AG10803 (cell line): ENCODE data around the gene ETAA1.
A peak's percentile ranks its signal among the peaks of the same experiment; 100 is the strongest.

Experiments used
- DNase-seq: peaks from one replicate; pipeline ENCODE4 v3.0.0; 2010; ENCODE audit warnings: low read depth
- H3K4me3 ChIP-seq: 2 replicates; pipeline ENCODE4 v1.5.1; 2011; ENCODE audit warnings: mild to moderate bottlenecking, low read length, control low read depth
- TF ChIP-seq, protein P1 (sequence below): conservative IDR thresholded peaks from 2 replicates; pipeline ENCODE4 v1.5.1; 2011; ENCODE audit warnings: mild to moderate bottlenecking, low read length, control low read depth, inconsistent platforms

The ETAA1 gene

DNA sequence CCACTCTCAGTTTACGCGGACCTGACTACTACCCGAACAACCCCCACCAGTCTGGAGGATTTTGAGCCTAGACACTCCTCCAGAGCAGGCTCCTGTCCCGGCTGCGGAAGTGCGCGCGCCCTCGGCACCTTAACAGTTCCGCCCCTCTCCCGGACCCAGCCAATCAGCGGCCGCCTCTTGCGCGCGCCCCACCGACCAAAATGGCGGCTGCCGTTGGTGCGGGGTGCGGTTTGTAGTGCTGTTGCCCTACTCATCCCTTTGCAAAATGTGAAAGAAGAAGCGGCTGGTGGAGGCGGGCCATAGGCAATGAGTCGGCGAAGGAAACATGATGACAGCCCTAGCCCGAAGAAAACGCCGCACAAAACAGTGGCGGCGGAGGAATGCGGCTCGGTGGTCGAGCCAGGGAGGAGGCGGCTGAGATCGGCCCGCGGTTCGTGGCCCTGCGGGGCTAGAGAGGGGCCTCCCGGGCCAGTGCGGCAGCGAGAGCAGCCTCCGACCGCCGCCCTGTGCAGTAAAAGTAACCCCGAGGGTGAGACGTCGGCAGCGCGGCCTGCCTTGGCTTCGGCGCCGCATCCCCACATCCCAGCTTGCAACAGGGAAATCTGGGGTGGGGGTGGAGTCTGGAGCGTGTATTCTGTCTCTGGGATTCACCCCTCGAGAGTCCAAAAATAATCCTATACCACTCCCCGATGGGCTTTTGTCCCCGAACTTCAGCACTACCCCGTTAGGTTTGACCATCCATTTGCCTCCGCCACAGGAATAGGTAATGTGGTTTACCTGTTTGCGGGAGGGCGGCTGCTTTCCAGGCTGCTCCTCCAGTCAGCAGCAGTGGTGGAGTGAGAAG, at the start of gene ETAA1:
Gene ETAA1 (plus strand): TSS at position 191 of the 844 bp plus-strand sequence. CDS start 116 bp downstream, at position 307.
- DNase-seq = peak; percentile 89
- peak within 1 kb of the TSS; percentile 74 for H3K4me3 ChIP-seq
- TF ChIP-seq, protein P1, sequence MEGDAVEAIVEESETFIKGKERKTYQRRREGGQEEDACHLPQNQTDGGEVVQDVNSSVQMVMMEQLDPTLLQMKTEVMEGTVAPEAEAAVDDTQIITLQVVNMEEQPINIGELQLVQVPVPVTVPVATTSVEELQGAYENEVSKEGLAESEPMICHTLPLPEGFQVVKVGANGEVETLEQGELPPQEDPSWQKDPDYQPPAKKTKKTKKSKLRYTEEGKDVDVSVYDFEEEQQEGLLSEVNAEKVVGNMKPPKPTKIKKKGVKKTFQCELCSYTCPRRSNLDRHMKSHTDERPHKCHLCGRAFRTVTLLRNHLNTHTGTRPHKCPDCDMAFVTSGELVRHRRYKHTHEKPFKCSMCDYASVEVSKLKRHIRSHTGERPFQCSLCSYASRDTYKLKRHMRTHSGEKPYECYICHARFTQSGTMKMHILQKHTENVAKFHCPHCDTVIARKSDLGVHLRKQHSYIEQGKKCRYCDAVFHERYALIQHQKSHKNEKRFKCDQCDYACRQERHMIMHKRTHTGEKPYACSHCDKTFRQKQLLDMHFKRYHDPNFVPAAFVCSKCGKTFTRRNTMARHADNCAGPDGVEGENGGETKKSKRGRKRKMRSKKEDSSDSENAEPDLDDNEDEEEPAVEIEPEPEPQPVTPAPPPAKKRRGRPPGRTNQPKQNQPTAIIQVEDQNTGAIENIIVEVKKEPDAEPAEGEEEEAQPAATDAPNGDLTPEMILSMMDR = no peak

DNA sequence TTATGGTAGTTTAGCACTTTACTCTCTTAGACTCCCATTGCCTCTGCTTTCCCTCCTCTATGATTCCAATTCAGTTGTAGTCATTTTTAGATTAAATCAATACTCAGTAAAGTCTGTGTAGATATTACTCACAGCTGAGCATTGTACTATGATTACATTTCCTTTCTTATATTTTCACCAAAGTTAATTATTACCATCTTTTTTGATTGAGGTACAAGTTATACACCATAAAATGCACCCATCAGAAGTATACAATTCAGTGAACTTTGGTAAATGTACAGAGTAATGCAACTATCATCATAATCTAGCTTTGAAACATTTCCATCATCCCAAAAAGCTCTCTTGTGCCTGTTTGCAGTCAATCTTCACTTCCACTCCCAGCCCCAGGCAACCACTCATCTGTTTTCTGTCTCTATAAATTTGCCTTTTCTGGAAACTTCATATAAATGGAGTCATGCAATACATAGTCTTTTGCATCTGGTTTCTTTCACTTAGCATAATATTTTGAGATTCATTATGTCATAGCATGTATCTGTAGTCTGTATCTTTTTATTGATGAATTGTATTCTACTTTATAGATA, 30.2 kb upstream of the ETAA1 start:
- no peak overlapping the region for H3K4me3 ChIP-seq
- DNase-seq = no peak
- TF ChIP-seq, protein P1 = no peak

DNA sequence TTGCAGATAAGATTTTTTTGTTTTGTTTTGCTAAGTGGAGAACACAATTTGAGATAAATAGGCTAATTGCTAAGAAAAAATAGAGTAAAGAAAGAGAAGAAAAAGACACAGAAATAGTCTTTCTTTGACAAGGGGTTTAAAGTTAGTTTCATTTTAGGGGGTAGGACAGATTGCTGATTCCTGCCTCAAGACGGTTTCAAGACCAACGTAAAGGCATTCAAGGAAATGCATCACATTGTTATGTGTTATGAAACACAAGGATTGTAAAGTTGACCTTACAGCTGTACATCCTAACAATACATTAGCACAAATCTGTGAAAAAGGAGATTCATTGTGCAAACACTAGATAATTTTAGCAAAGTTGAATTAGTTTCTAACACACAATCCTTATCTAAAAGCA, 22.7 kb upstream of the ETAA1 start:
- no peak for DNase-seq
- TF ChIP-seq, protein P1 = no peak

GRCh38 chr2:67374949-67375348, 22.2 kb upstream of the ETAA1 start:
- no peak for DNase-seq
- H3K4me3 ChIP-seq = no peak overlapping the region
- TF ChIP-seq, protein P1 = no peak

More for the DNA sequence above, 22.7 kb upstream of the ETAA1 start:
- H3K4me3 ChIP-seq = no peak overlapping the region

DNA sequence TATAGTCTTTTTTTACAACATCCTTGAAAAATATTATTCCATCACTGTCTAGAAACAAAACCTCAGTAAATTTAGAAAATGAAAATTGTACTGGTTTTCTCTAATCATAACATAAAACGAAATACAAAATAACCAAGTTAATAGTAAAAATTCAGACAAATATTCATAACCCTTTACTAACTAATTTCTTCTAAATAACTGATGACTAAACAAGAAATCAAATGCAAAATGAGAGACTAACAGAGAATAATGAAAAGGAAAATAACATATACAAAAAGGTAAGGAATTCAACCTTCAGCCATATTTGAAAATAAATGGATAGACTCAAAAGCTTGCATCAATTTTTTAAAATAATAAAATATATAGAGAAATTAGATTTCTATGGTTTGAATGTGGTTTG, 18.6 kb upstream of the ETAA1 start:
- TF ChIP-seq, protein P1 = no peak
- no peak overlapping the region for H3K4me3 ChIP-seq
- no peak for DNase-seq

- TF ChIP-seq, protein P1 = no peak
- DNase-seq = no peak
- H3K4me3 ChIP-seq = no peak overlapping the region
These were observed 18.1 kb upstream of the ETAA1 start for GRCh38 chr2:67379048-67379447.
